WI38 (cell line): ENCODE measurements around the gene MYD88.

Source experiments
- H3K4me3 ChIP-seq: 2 replicates; pipeline ENCODE4 v1.5.1; 2011; ENCODE audit warnings: low read depth, mild to moderate bottlenecking, control low read depth, low read length
- CTCF ChIP-seq: IDR thresholded peaks from 2 replicates; pipeline ENCODE4 v1.5.1; 2012; ENCODE audit warnings: low read depth, mild to moderate bottlenecking, control low read depth, low read length

Gene MYD88

GRCh38 chr3:38141952-38142273, 3.5 kb downstream of the MYD88 start:
- H3K4me3 ChIP-seq = no peak overlapping the region
- TF ChIP-seq CTCF = no peak

DNA sequence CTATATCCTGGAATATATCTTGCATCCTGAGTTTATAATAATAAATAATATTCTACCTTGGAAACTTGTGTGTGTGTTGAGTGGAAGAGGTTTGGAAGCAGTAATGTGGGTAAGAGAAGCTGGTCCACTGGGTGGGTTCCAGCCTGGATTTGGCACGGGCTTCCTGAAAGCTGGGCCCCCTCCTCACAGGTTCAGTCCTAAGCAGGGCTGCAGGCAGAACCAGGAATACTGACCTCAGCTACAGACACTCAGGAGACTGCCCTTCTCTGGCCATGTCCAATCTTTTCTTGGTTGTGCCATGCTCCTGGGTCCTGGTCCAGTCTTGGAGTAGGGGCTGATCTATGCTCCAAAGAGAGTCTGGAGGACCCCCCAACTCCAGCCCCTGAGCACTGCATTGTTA, 4.5 kb downstream of the MYD88 start:
- H3K4me3 ChIP-seq = no peak overlapping the region
- no peak for TF ChIP-seq CTCF

DNA sequence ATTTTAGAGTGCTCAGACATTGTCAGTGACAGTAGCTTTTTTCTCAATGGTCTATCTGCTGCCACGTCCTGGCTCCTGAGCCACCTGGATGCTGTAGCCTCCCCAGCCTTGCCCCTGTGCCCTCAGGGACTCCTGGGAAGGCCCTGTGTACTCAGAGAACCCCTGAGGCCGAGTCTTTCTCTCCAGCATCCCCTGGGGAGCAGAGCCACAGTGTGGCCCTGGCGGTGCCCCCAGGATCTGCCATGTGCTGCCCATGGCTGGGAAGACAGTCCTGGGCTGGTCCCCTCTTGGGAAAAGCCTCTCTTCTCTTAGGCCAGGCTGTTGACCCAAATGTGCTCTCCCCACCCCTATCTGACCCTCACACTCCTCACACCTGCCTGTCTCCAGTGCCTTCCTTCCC, 5.0 kb downstream of the MYD88 start:
- no peak overlapping the region for H3K4me3 ChIP-seq
- TF ChIP-seq CTCF = no peak

- H3K4me3 ChIP-seq = no peak overlapping the region
- no peak for TF ChIP-seq CTCF
Measured at GRCh38 chr3:38146504-38146903, 8.0 kb downstream of the MYD88 start.

- TF ChIP-seq CTCF = no peak
Measured at GRCh38 chr3:38147421-38147820, 9.0 kb downstream of the MYD88 start.

DNA sequence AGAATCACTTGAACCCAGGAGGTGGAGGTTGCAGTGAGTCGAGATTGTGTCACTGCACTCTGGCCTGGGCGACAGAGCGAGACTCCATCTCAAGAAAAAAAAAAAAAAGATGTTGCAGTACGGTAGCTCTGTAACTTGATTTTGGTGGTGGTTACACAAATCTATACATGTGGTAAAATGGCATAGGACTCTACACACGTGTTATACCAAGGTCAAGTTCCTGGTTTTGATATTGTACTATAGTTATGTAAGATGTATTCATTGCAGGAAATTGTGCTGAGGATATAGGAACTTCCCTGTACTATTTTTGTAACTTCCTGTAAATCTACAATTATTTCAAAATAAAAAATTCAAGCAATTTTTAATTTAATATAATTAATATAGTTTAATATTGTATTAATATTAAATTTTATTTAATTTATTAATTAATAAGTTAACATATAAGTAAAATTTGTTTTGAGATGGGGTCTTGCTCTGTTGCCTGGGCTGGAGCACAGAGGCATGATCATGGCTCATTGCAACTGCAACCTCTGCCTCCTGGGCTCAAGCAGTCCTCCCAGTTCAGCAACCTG, 9.9 kb downstream of the MYD88 start:
- TF ChIP-seq CTCF = no peak
- no peak overlapping the region for H3K4me3 ChIP-seq

More at GRCh38 chr3:38147421-38147820, 9.0 kb downstream of the MYD88 start:
- no peak overlapping the region for H3K4me3 ChIP-seq

GRCh38 chr3:38149708-38150107, 11.2 kb downstream of the MYD88 start:
- no peak for TF ChIP-seq CTCF
- no peak overlapping the region for H3K4me3 ChIP-seq
